HG03575 (cell line): Measurements from ENCODE around the gene FGF1.
"Not testable (repeated sequence)": the region's sequence is repeated elsewhere in the genome, so short reads cannot be mapped to it uniquely, and the experiment has no call there.

Experiments
- ATAC-seq: cut with Tn5 transposase; IDR thresholded peaks from one replicate; pipeline ENCODE4 v1.9.1; 2021; ENCODE audit not compliant: unreplicated experiment, insufficient number of reproducible peaks, low FRiP score; ENCODE audit errors: extremely low read depth

Gene FGF1

GRCh38 chr5:142652563-142652962 is 33.3 kb downstream of the FGF1 start:
- ATAC-seq = no peak

- no peak for ATAC-seq
Measured at GRCh38 chr5:142650881-142651280, 35.0 kb downstream of the FGF1 start.

GRCh38 chr5:142650060-142650459 is 35.8 kb downstream of the FGF1 start:
- no peak for ATAC-seq

- ATAC-seq = not testable (repeated sequence)
Measured at GRCh38 chr5:142648108-142648507, 37.8 kb downstream of the FGF1 start.

- no peak for ATAC-seq
Measured at GRCh38 chr5:142645456-142645855, 40.4 kb downstream of the FGF1 start.

- no peak for ATAC-seq
Measured at GRCh38 chr5:142644640-142645361, 41.1 kb downstream of the FGF1 start.

- ATAC-seq = no peak
Measured at GRCh38 chr5:142644127-142644526, 41.8 kb downstream of the FGF1 start.

- ATAC-seq = no peak
Measured at GRCh38 chr5:142643634-142644033, 42.3 kb downstream of the FGF1 start.

- ATAC-seq = no peak
Measured at GRCh38 chr5:142642427-142642826, 43.5 kb downstream of the FGF1 start.

GRCh38 chr5:142641711-142642110 is 44.2 kb downstream of the FGF1 start:
- ATAC-seq = no peak

GRCh38 chr5:142640316-142641005 is 45.4 kb downstream of the FGF1 start:
- no peak for ATAC-seq

GRCh38 chr5:142639455-142639854 is 46.4 kb downstream of the FGF1 start:
- ATAC-seq = no peak

GRCh38 chr5:142637871-142638270 is 48.0 kb downstream of the FGF1 start:
- no peak for ATAC-seq

GRCh38 chr5:142636698-142637324 is 49.1 kb downstream of the FGF1 start:
- no peak for ATAC-seq

- no peak for ATAC-seq
Measured at GRCh38 chr5:142636093-142636492, 49.8 kb downstream of the FGF1 start.

- ATAC-seq = no peak
Measured at GRCh38 chr5:142634216-142635011, 51.5 kb downstream of the FGF1 start.

GRCh38 chr5:142630927-142631539 is 54.9 kb downstream of the FGF1 start:
- ATAC-seq = no peak

- no peak for ATAC-seq
Measured at GRCh38 chr5:142627383-142628217, 58.3 kb downstream of the FGF1 start.
